ENCODE results near the gene ARL15. TPM values are rescaled to one million over a fixed set of nuclear protein-coding genes. Genes with fewer than 3 reads are reported as not detected.
A peak's percentile ranks its signal among the peaks of the same experiment; 100 is the strongest.

The ARL15 gene
- total RNA-seq, 1 experiment from 2014 or later = 13.0 TPM

DNA sequence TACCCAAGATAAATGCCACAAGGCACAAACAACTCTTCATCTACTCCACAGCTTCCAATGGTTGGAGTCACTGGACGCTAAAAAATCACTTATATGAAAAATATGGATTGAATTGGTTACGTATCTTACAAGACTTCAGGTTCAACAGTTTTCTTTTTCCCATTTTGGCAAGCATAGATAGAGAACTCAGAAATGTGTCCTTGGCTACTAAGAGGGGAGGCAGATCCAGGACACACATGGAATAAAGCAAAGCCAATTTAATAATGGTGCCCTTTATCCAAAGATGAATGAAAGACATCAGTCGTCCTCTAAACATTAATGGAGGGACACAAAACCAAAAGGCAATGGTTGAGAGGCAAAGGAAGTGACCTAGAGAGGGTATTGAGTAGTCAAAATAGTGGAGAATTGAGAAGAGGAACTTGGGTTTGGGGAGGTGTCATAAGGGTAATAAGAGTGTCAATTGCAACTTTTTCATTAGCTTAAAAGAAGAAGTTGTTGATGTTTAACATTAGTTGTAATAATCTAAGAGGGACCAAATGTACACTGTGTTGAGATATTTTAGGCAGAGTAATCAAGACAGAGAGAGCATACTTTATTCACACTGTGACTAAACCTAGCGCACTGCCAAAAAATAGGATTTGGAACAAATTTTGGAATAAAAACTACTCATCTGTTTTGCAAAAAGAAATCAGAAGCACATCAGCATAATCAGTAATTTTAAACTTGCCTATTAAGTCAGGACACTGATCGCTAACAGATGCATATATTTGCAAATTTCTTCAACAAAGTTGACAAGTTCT is 308.2 kb downstream of the ARL15 start:
- Histone ChIP-seq H3K56ac (ENCODE audit: insufficient read length, low read depth, low read length) (no peak overlapping the region), H3K9ac (ENCODE audit: extremely low read depth, insufficient read length, low read length) (no peak overlapping the region), H3K14ac (ENCODE audit: insufficient read depth, low read length) (no peak overlapping the region), H3K27me3 (ENCODE audit: insufficient read depth, low read length) (no peaks in the 10 kb centered on the region), H3K27ac (ENCODE audit: insufficient read length, low read depth, low read length) (no peak overlapping the region), H2BK120ac (ENCODE audit: low read depth, low read length, poor library complexity, severe bottlenecking) (no peak overlapping the region), H2BK15ac (ENCODE audit: low read depth, low read length) (no peak overlapping the region), H4K5ac (ENCODE audit: insufficient read length, low read depth, low read length) (no peak overlapping the region), H4K91ac (ENCODE audit: insufficient read length, low read depth, low read length) (no peak overlapping the region), H4K8ac (replicated peaks; ENCODE audit: insufficient read length, low read depth, low read length) (no peak overlapping the region), H2BK12ac (ENCODE audit: insufficient read length, low read depth, low read length) (no peak overlapping the region), H2AK5ac (ENCODE audit: insufficient read length, low read length) (no peak overlapping the region), H3K4ac (ENCODE audit: low read depth, low read length) (no peak overlapping the region), H3K79me1 (ENCODE audit: insufficient read depth, low read depth, low read length, poor library complexity, severe bottlenecking) (no peaks in the 10 kb centered on the region), H2BK5ac (ENCODE audit: insufficient read length, low read length) (no peak overlapping the region), H3T11ph (ENCODE audit: low read length) (no peak overlapping the region), H3K23ac (ENCODE audit: insufficient read length, low read depth, low read length) (no peak overlapping the region), H3K79me2 (ENCODE audit: insufficient read depth, low read length) (no peaks in the 10 kb centered on the region), H3K4me2 (ENCODE audit: insufficient read depth, insufficient read length, low read length) (no peak overlapping the region), H2AFZ (ENCODE audit: low read length) (no peak overlapping the region), H2BK20ac (ENCODE audit: low read depth, low read length, poor library complexity, severe bottlenecking) (no peak overlapping the region), H3K23me2 (ENCODE audit: insufficient read length, low read depth, low read length, poor library complexity, severe bottlenecking) (no peaks in the 10 kb centered on the region), H3K4me1 (ENCODE audit: insufficient read depth, low read length) (peaks cover 12% of the 10 kb centered on the region), H3K18ac (ENCODE audit: insufficient read length, low read depth, low read length) (no peak overlapping the region), H4K20me1 (ENCODE audit: control insufficient read depth, insufficient read depth, insufficient read length) (no peaks in the 10 kb centered on the region), H3K9me3 (ENCODE audit: control insufficient read depth, low read depth, low read length) (no peaks in the 10 kb centered on the region)
- TF ChIP-seq CTCF (conservative IDR thresholded peaks at IDR 0.05) = no peak
- H3K4me3 Mint-ChIP-seq = no peak overlapping the region
- H3K4me1 Mint-ChIP-seq = peaks cover 28 to 37% of the 10 kb centered on the region in 2 experiments
- peaks cover 0 to 5% (median 0%) of the 10 kb centered on the region in 3 experiments; a peak in 3 of 7 replicates for H3K36me3 Mint-ChIP-seq (ENCODE audit: insufficient read depth in 1 of 3, low read depth in 3 of 3)
- H3K9me3 Mint-ChIP-seq = no peaks in the 10 kb centered on the region
- H3K27ac Mint-ChIP-seq = 0 out of 7 replicates have a peak overlapping the region, but pooled peaks of 1 of the 3 experiments have one; percentile 0
- no CpG with 5 or more reads among the region's 5 CpGs for WGBS (ENCODE audit: extremely low coverage, insufficient read length, low lambda C conversion rate)
- no peaks in the 10 kb centered on the region for H3K27me3 Mint-ChIP-seq (ENCODE audit: low read depth)
- DNase-seq = no peak
